HEK293 (cell line): ENCODE measurements around the gene TRIM40.

ENCODE experiments used
- ATF2 ChIP-seq: fragments of 450-650 bp; formaldehyde crosslinking; IDR thresholded peaks from 2 replicates; pipeline ENCODE4 v1.5.1; 2016; ENCODE audit warnings: missing biosample characterization, missing genetic modification characterization, low read depth
- GFI1B ChIP-seq: fragments of 450-650 bp; formaldehyde crosslinking; IDR thresholded peaks from 2 replicates; pipeline ENCODE4 v1.5.1; 2016; ENCODE audit warnings: missing biosample characterization, missing genetic modification characterization
- GLI4 ChIP-seq: fragments of 450-650 bp; formaldehyde crosslinking; IDR thresholded peaks from 2 replicates; pipeline ENCODE4 v1.5.1; 2016; ENCODE audit warnings: missing biosample characterization, missing genetic modification characterization
- GLIS2 ChIP-seq: fragments of 450-650 bp; formaldehyde crosslinking; IDR thresholded peaks from 2 replicates; pipeline ENCODE4 v1.5.1; 2016; ENCODE audit warnings: missing biosample characterization, missing genetic modification characterization
- MZF1 ChIP-seq: fragments of 450-650 bp; formaldehyde crosslinking; IDR thresholded peaks from 2 replicates; pipeline ENCODE4 v1.5.1; 2017; ENCODE audit warnings: missing biosample characterization, missing genetic modification characterization, borderline replicate concordance
- PBX3 ChIP-seq: sonication (generic); formaldehyde crosslinking; IDR thresholded peaks from 2 replicates; pipeline ENCODE4 v1.8.1; 2022; ENCODE audit warnings: mild to moderate bottlenecking, moderate library complexity, missing genetic modification reagents
- ZBTB1 ChIP-seq: fragments of 450-650 bp; formaldehyde crosslinking; IDR thresholded peaks from 2 replicates; pipeline ENCODE4 v1.5.1; 2016; ENCODE audit warnings: missing biosample characterization, missing genetic modification characterization
- ZFHX2 ChIP-seq: fragments of 450-650 bp; formaldehyde crosslinking; conservative IDR thresholded peaks from 2 replicates; pipeline ENCODE4 v1.5.1; 2016; ENCODE audit warnings: missing biosample characterization, missing genetic modification characterization
- ZNF112 ChIP-seq: fragments of 450-650 bp; formaldehyde crosslinking; IDR thresholded peaks from 2 replicates; pipeline ENCODE4 v1.5.0; 2017; ENCODE audit warnings: missing biosample characterization, missing genetic modification characterization
- ZNF132 ChIP-seq: fragments of 450-650 bp; formaldehyde crosslinking; IDR thresholded peaks from 2 replicates; pipeline ENCODE4 v1.5.1; 2017; ENCODE audit warnings: missing biosample characterization, missing genetic modification characterization, borderline replicate concordance
- ZNF138 ChIP-seq: fragments of 450-650 bp; formaldehyde crosslinking; IDR thresholded peaks from 2 replicates; pipeline ENCODE4 v1.5.1; 2016; ENCODE audit warnings: missing biosample characterization, missing genetic modification characterization, borderline replicate concordance
- ZNF148 ChIP-seq: fragments of 450-650 bp; formaldehyde crosslinking; IDR thresholded peaks from 2 replicates; pipeline ENCODE4 v1.5.0; 2017; ENCODE audit warnings: missing biosample characterization, missing genetic modification characterization, borderline replicate concordance
- ZNF16 ChIP-seq: fragments of 450-650 bp; formaldehyde crosslinking; IDR thresholded peaks from 2 replicates; pipeline ENCODE4 v1.5.1; 2016; ENCODE audit warnings: low read depth, missing biosample characterization, missing genetic modification characterization
- ZNF169 ChIP-seq: fragments of 450-650 bp; formaldehyde crosslinking; IDR thresholded peaks from 2 replicates; pipeline ENCODE4 v1.5.1; 2016; ENCODE audit warnings: missing biosample characterization, missing genetic modification characterization
- ZNF221 ChIP-seq: fragments of 450-650 bp; formaldehyde crosslinking; IDR thresholded peaks from 2 replicates; pipeline ENCODE4 v1.5.1; 2017; ENCODE audit warnings: missing biosample characterization, missing genetic modification characterization, borderline replicate concordance
- ZNF248 ChIP-seq: fragments of 450-650 bp; formaldehyde crosslinking; IDR thresholded peaks from 2 replicates; pipeline ENCODE4 v1.5.1; 2017; ENCODE audit warnings: missing biosample characterization, missing genetic modification characterization
- ZNF341 ChIP-seq: fragments of 450-650 bp; formaldehyde crosslinking; IDR thresholded peaks from 2 replicates; pipeline ENCODE4; 2016; ENCODE audit warnings: low read depth, missing biosample characterization, missing genetic modification characterization
- ZNF350 ChIP-seq: fragments of 450-650 bp; formaldehyde crosslinking; IDR thresholded peaks from 2 replicates; pipeline ENCODE4 v1.5.0; 2017; ENCODE audit warnings: missing biosample characterization, mild to moderate bottlenecking, missing genetic modification characterization
- ZNF366 ChIP-seq: fragments of 450-650 bp; formaldehyde crosslinking; conservative IDR thresholded peaks from 2 replicates; pipeline ENCODE4 v1.5.1; 2016; ENCODE audit warnings: missing biosample characterization, missing genetic modification characterization
- ZNF394 ChIP-seq: fragments of 450-650 bp; formaldehyde crosslinking; IDR thresholded peaks from 2 replicates; pipeline ENCODE4 v1.5.1; 2016; ENCODE audit warnings: missing biosample characterization, missing genetic modification characterization, mild to moderate bottlenecking, moderate library complexity, borderline replicate concordance
- ZNF449 ChIP-seq: fragments of 450-650 bp; formaldehyde crosslinking; IDR thresholded peaks from 2 replicates; pipeline ENCODE4 v1.5.1; 2017; ENCODE audit warnings: missing biosample characterization, mild to moderate bottlenecking, missing genetic modification characterization, moderate library complexity
- ZNF521 ChIP-seq: fragments of 450-650 bp; formaldehyde crosslinking; IDR thresholded peaks from 2 replicates; pipeline ENCODE4 v1.5.1; 2017; ENCODE audit warnings: missing biosample characterization, mild to moderate bottlenecking, missing genetic modification characterization
- ZNF555 ChIP-seq: fragments of 450-650 bp; formaldehyde crosslinking; conservative IDR thresholded peaks from 2 replicates; pipeline ENCODE4 v1.5.1; 2017; ENCODE audit warnings: missing biosample characterization, mild to moderate bottlenecking, missing genetic modification characterization, inconsistent platforms
- ZNF558 ChIP-seq: fragments of 450-650 bp; formaldehyde crosslinking; IDR thresholded peaks from 2 replicates; pipeline ENCODE4 v1.5.1; 2016; ENCODE audit warnings: missing biosample characterization, missing genetic modification characterization
- ZNF561 ChIP-seq: fragments of 450-650 bp; IDR thresholded peaks from 2 replicates; pipeline ENCODE4 v1.5.1; 2018; ENCODE audit warnings: missing biosample characterization, missing genetic modification characterization, borderline replicate concordance
- ZNF571 ChIP-seq: fragments of 450-650 bp; formaldehyde crosslinking; IDR thresholded peaks from 2 replicates; pipeline ENCODE4 v1.5.0; 2017; ENCODE audit warnings: missing biosample characterization, missing genetic modification characterization
- ZNF626 ChIP-seq: fragments of 450-650 bp; sonication (Bioruptor Pico); formaldehyde crosslinking; IDR thresholded peaks from 2 replicates; pipeline ENCODE4 v1.5.1; 2018; ENCODE audit warnings: missing biosample characterization, missing genetic modification characterization, inconsistent platforms
- ZNF645 ChIP-seq: fragments of 450-650 bp; formaldehyde crosslinking; IDR thresholded peaks from 2 replicates; pipeline ENCODE4; 2016; ENCODE audit warnings: missing biosample characterization, missing genetic modification characterization
- ZNF704 ChIP-seq: fragments of 450-650 bp; formaldehyde crosslinking; IDR thresholded peaks from 2 replicates; pipeline ENCODE4 v1.5.1; 2016; ENCODE audit warnings: missing biosample characterization, missing genetic modification characterization

TRIM40 gene

GRCh38 chr6:30162265-30163089, 26.5 kb downstream of the TRIM40 start (continued):
- TF ChIP-seq ZNF449 (tag by site-specific recombination) (no peak), ATF2 (tag by site-specific recombination) (no peak), ZNF248 (tag by site-specific recombination) (no peak), ZNF138 (tag by site-specific recombination) (peak; percentile 98; the same call in 1 of the 2 replicates), ZNF645 (peak; percentile 70; the same call in 1 of the 2 replicates), ZFHX2 (tag by site-specific recombination) (no peak), GFI1B (tag by site-specific recombination) (peak; percentile 83), ZNF341 (tag by site-specific recombination) (peak; percentile 63; the same call in 1 of the 2 replicates), ZNF169 (tag by site-specific recombination) (no peak), ZNF704 (tag by site-specific recombination) (peak; percentile 89), ZNF366 (peak; percentile 78), ZNF561 (tag by site-specific recombination) (no peak), ZNF16 (no peak), GLIS2 (tag by site-specific recombination) (no peak), ZNF558 (tag by site-specific recombination) (peak; percentile 94), ZNF350 (tag by site-specific recombination) (no peak), PBX3 (CRISPR knock-in tag) (no peak), ZBTB1 (tag by site-specific recombination) (no peak), ZNF555 (tag by site-specific recombination) (peak; percentile 100), ZNF394 (tag by site-specific recombination) (peak; percentile 100), ZNF521 (tag by site-specific recombination) (no peak), MZF1 (peak; percentile 73; the same call in 1 of the 2 replicates), ZNF571 (tag by site-specific recombination) (no peak), ZNF221 (tag by site-specific recombination) (peak; percentile 92; the same call in 1 of the 2 replicates), ZNF132 (tag by site-specific recombination) (no peak), ZNF626 (no peak), ZNF112 (no peak), GLI4 (no peak), ZNF148 (tag by site-specific recombination) (no peak)
